ENCODE measurements around the gene CDK4.

Gene CDK4

DNA sequence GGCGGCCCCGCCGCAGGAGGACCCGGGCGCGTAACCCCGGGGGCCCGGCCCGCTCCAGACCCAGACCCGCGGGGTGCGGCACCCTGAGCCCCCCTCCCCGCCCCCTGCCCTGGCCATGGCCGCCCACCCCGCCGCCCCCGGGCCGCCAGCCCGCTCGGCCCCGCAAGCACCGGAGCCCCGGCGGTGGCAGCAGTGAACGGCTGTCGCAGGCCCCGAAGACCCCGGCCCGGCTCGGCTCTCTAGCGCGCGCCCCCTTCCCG lies 3.0 kb upstream of the CDK4 start:
- FAIRE-seq, result no peak

DNA sequence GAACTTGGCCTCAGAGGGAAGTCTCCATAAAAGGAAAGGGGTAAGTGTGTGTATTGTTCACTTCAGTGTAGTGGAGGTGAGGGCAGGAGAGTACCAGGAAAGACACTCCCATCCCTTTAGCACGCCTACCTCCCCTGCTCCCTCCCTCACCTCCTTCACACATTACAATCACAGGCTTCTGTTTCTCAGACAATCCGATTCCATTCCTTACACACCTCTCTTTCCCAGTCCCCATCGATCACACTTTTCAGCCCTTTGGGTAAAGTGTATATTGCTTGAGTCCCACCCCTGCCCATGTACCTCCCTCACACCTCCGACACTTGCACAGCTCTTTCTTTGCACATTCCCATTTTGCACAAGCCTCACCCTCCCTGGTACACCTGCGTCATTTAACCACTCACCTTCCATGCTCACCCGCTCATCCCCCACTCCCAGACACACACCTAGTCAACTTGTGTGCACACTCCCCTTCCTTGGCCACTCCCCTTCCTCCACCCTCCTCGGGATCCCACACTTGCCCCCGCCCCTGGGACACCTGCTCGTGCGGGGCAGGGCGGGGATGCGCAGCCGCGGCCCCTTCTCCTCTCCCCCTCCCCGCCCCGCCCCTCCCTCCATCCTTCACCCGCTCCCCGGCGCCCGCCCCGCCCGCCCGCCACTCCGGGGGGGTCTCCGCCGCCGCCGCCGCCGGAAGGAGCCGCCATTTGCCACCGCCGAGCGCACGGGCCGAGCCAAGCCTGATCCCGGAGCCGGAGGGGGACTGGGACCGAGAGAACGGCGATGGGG lies 2.5 kb upstream of the CDK4 start, which contains the start of gene MARCHF9:
TSS of gene MARCHF9 (plus strand) at position 693 of the 783 bp plus-strand sequence. CDS start 426 bp downstream, outside the sequence.
- FAIRE-seq, result no peak

DNA sequence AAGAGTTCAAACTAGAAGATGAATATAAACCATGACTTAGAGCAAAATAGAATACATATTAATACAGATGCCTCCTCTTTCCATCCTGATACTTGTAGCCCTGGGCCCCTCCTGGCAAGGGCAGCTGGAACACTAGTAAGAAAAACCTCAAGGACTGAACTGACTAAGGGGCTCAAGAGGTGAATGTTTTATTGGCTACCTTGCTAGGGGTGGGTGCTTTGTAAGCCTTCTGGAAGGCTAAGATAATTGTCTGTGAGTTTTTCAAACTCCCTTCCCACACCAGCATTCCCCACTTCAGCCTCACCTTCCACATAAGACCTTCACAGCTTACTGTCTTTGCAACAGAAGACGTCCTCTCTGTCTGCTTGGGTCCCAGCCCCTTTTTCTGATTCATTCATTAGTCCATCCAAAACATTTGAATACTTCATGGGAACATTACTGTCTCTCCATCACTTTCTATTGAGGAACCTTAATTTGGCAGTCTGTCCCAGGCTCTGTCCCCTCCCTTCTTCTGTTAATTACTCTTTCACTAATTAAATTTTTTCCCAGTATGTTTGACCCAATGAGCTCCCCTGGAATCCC lies 1.7 kb upstream of the CDK4 start:
- no peak for FAIRE-seq

DNA sequence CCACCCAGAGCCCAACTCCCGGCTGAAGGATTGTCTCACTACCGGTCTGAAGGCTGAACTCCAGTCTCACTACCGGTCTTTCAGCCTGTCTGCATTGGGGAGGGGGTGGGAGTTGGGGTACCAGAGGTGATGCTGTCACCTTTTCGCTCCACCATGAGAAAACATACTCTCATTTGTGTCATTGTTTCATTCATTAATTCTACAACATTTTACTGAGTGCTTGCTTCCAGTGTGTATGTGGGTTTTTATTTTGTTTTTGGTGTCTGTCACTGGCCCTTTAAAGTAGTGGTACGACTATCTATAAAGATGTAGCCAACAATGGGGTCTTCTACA lies 524 bp upstream of the CDK4 start:
- no peak for FAIRE-seq

DNA sequence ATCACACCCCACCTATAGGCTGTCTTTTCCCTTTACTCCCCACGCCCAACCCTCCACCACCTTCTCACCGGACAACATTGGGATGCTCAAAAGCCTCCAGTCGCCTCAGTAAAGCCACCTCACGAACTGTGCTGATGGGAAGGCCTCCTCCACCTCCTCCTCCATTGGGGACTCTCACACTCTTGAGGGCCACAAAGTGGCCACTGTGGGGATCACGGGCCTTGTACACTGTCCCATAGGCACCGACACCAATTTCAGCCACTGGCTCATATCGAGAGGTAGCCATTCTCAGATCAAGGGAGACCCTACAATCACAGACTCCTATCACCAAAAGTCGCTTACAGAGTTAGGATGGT lies 700 bp downstream of the CDK4 start:
- no peak for FAIRE-seq

DNA sequence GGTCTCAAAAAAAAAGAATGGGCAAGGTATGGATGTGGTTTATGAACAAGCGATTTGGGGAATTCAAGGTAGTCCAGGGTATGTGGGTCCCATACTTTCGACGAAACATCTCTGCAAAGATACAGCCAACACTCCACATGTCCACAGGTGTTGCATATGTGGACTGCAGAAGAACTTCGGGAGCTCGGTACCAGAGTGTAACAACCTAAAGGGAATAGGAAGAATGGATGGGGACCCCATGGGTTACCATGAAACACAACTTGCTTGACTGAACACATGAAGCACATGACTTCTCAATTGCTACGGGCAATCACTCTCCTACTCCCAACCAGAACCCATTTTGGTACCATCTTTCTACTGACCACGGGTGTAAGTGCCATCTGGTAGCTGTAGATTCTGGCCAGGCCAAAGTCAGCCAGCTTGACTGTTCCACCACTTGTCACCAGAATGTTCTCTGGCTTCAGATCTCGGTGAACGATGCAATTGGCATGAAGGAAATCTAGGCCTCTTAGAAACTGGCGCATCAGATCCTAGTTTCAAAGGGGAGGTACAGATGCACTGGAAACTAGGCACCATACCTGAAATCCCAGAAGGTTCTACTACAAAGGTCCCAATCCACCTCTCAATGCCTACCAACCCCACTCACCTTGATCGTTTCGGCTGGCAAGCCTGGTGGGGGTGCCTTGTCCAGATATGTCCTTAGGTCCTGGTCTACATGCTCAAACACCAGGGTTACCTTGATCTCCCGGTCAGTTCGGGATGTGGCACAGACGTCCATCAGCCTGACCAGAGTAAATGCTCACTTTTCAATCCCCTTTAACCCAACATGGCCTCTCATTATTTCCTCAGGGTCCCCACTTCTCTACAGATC lies 1.3 kb downstream of the CDK4 start:
- FAIRE-seq, result no peak

DNA sequence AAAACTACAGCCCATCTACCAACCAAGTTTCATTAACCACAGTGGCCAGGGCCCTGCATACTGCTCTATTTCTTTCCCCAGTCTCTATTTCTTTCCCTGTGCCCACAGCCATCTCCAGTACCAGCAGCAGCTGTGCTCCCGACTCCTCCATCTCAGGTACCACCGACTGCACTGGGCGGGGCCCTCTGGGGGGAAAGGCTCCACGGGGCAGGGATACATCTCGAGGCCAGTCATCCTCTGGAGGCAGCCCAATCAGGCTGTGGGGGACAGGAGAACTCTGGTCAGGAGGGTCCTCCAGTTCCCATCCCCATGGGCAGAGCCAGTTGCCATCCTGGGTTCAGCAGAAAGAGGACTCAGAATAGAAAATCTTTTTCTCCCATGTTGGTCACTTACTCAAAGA lies 3.0 kb downstream of the CDK4 start:
- FAIRE-seq, result no peak

DNA sequence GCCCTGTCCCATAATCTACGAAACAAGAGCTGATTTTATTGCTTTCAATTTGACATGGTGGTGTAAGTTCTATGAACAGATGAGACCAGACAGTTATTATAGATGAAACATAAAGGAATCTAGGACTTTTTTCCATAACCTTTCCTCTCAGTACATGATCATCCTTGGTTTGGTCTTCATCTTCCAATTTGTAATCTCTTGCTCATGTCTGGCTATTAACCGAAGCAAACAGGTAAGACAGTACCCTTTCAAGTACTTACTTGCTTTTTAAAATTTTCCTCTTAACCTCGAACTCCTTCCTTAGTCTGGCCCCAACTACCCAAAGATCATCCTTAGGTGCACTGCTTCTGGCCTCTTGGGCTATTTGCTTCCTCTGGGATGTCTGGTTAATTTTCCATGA lies 6.1 kb downstream of the CDK4 start:
- FAIRE-seq, result no peak

DNA sequence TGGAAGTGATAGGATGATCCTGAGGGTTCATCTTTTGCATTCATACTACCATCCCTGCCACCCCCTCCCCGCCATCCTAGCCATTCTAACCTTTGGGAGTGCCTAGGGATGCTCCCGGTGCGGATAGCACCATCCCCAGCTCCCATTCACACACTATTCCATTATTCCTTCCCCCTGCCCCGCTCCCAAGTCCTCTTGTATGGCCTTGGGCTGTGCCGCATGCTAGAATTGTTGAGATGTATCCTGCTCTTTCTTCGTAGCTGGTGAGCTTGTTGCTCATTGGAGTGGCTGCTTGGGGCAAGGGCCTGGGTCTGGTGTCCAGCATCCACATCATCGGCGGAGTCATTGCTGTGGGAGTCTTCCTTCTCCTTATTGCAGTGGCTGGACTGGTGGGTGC lies 6.6 kb downstream of the CDK4 start:
- no peak for FAIRE-seq

DNA sequence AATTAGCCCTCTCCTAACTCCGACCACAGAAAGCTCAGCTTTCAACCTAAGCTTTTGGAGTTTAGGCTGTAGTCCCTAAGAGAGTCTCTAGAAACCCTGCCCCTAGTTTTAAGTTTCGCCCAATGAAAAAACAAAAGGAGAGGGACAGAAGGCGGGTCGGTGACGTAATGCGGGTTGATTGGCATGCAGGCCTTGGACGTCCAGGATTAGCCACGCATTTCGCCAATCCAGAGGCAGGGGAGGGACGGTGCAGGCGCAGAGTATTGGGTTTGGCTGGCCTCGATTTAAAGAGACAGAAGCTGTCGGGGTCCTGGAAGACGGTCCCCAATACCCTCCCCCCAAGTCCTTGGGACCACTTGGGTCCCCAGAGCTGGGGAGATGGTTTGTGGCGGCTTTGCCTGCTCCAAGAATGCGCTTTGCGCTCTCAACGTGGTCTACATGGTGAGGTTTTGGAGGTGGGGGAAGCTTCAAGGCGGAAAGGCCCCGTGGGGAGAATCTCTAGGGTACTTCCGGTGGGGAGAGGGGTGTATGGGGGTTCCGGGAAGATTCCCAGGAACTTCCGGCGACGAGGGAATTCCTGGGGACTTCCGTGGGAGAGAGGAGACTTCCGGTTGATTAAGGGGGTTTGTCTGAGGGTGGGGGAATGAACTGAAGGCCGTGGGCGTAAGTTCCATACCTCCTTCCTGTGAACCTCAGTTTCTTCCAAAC lies 7.2 kb downstream of the CDK4 start, which contains the start of gene TSPAN31:
TSS of gene TSPAN31 (plus strand) at position 263 of the 708 bp plus-strand sequence. CDS start at position 379, 116 bp downstream.
- peak; percentile 95 for FAIRE-seq

DNA sequence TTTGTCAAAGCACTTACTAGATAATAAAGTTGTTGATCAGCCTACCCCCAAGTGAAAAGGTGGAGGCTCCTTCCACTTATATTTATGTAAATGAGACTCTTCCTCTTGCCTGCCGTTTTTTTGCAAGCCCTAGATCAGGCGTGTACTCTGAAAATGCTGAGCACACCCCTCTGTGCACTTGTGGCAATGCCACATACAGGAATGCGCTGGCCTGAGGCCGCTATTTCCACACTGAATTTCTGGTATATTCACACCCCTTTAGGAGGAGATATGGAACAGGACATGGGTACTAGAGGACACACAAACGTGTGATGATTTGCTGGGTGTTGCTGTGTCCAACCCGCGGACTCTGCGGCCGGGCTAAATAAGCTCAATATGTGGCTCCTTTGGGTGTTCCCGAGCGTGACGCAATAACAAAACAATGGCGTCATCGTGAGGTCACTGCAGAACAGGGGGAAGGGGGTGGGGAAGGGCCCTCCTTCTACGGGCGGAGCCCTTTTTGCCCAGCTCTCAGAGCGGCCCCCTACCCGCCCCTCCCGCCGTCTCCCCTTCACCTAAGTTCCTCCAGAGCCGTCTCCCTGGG lies 7.8 kb downstream of the CDK4 start:
- no peak for FAIRE-seq

DNA sequence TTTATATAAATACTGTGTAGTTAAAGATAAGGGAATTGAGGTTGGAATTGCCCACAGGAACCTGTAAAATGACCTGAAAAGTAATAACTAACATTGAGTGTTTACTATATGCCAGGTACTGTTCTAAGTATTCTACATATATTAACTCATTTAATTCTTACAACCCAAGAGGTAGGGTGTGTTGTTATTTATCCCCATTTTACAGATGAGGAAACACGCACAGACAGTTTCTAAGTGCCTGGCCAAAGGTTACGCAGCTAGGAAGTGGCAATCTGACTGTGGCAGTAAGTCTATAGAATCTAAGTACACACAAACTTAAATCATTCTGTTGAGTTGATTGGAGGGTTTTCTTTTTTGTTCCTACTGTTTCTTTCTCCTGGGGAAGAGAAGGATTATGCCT lies 8.3 kb downstream of the CDK4 start:
- FAIRE-seq, result no peak

DNA sequence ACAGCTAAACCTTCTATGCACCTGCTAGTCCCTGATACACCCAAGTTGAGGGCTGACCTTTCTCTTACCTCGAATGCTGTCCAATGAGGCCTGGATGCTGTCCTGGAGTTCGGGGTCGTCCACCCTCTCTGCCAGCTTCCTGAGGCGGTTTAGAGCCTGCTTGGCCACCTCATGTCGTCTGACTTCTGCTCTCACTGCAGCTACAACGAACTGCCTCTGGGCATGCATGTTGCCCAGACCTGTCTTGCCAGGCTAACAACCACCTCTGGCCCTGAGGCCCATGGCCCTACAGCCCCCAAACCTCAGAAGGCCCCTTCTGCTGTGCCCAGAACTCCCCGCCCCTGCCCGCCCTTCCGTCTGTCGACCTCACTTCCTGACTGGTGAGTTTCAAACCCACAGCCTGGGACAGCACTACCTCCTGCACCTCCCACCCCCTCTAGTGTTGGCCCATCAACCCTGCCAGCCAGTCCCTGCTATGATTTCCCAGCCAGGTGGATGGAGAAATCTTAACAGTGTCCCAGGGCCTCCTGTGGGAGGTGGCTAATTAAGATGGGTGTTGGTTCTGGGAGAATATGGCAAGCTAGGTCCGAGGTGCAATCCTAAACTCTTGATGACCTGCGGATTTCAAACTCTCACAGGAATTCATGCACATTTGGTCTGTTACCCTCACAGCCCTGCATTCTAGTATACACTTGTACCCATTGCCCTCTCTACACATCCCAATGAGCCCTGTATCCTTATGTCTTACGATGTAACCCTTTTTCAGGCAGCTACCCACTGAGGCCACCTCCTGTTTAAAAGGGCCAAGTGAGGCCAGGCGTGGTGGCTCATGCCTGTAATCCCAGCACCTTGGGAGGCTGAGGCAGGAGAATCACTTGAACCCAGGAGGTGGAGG lies 10.0 kb downstream of the CDK4 start:
- no peak for FAIRE-seq

DNA sequence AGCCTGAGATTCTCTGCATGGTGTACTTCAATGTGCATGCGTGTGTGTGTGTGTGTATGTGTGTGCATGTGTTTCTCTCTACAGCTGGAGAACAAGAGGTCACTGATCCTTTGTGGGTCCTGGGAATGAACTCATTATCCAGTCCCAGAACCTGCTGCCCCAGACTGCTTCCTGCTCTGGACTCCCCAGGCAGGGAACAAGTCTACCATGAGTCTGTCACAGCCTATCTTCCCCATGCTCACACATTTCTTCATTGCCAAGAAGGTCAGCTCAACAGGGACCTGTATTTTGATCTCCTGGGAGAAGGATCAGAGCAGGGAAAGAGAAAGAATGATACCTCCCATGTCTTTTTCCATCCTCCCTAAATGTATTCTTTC lies 10.7 kb downstream of the CDK4 start:
- no peak for FAIRE-seq

DNA sequence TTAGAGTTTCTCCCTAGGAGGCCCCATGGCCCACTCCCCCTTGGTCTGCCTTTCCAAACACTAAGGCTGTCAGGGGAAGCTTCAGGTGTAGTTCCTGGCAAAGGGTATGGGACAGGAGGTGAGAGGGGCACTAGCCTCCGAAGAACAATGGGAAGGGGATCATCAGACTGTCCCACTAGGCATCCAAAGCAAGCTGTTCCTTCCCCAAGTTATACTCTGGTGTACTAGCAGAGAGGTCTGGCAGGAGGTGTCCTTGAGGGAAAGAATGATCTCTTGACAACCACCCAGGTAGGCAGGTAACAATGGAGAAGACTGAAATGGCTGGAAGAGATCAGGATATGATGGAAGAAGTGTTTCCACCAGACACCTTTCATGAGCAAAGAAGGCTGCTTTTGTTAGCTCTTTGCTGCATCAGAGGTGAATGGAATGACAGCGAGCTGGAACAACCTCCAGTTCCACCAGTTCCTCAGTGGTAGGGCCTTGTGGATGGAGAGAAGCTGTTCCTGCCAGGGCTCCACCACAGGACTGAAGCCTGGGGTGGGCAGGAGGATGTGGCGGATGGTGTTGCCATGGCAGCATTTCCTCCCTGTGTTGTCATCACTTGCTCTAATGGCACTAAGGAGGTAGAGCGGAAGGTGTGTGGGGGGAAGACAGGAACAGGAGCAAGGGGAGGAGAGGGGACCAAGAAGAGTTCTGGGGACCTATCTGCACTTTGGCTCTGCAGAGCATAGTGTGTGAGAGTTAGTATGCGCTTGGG lies 11.3 kb downstream of the CDK4 start:
- FAIRE-seq, result no peak

DNA sequence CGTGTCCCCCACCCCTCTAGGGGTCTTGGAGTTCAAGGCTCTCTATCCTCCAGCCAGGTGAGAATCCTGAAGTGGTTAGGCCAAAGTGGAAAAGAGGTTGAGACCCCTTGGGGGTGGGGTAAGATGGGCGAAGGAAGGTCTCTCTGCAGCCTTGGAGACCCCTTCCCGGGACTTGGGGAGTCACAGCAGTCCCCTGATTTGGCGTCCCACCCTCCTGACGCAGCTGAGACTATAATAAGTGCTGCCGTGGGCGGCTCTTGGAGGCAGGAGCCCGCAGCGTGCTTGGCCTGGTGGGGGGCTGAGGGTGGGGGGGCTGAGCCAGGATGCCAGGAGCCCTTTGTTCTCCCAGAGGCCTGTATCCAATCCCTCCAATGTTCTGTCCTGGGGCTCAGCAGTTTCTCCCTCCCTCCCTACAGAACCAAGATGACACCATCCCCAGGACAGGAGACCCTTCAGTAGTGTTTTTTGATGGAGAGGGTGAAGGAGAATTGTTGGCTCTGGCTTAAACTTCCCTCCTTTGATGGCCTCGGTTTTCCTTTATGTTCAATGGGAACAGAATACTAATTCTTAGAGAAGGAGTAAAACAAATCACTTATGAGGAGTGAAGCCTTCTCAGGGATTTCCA lies 12.1 kb downstream of the CDK4 start:
- FAIRE-seq, result no peak

DNA sequence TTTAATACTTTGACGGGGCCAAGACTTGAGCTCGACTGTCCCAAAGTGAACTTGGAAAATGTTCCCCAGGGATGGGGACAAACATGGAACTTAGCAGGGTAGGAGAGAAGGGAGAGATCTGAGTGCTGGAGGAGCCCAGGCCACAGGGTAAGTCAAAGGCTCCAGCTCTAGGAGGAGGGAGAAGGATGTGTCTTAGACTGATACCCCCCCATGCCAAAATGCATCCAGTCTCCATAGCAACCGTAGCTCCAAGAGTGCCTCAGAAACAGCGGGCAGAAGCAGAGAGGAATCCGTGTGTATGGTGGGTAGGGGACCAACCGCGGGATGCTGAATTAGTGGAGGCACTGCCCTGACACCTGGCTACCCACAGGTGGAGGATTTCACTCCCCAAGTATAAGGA lies 12.7 kb downstream of the CDK4 start:
- no peak for FAIRE-seq

DNA sequence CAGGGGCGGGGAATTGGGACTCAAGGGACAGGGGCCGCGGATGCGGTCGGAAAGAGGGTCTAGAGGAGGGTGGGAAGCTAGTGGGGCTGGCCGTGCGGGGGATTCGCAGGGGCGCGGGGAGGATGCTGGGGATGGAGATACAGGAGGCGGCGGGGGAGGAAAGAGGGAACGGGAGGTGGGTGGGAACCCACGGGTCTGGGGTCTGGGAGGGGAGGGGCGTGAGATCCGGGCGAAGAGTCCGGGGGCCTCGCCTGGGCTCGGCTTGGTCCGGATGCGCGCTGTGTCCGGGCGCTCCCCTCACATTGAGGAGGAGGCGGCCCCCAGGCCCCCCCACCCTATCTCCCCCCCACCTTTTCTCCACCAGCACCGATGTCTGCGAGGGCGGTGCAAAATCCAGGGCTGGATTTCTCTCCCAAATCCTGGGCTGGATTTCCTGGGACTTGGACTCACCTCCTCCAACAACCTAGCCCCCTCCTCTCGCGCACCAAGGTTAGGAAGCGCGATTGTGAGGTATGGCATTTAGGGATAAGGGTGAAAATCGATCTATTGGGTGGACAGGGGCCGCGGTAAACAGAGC lies 13.4 kb downstream of the CDK4 start, which contains the start of gene AGAP2:
TSS of gene AGAP2 (minus strand) at position 82 of the 577 bp plus-strand sequence. CDS start 496 bp downstream, outside the sequence.
- no peak for FAIRE-seq

DNA sequence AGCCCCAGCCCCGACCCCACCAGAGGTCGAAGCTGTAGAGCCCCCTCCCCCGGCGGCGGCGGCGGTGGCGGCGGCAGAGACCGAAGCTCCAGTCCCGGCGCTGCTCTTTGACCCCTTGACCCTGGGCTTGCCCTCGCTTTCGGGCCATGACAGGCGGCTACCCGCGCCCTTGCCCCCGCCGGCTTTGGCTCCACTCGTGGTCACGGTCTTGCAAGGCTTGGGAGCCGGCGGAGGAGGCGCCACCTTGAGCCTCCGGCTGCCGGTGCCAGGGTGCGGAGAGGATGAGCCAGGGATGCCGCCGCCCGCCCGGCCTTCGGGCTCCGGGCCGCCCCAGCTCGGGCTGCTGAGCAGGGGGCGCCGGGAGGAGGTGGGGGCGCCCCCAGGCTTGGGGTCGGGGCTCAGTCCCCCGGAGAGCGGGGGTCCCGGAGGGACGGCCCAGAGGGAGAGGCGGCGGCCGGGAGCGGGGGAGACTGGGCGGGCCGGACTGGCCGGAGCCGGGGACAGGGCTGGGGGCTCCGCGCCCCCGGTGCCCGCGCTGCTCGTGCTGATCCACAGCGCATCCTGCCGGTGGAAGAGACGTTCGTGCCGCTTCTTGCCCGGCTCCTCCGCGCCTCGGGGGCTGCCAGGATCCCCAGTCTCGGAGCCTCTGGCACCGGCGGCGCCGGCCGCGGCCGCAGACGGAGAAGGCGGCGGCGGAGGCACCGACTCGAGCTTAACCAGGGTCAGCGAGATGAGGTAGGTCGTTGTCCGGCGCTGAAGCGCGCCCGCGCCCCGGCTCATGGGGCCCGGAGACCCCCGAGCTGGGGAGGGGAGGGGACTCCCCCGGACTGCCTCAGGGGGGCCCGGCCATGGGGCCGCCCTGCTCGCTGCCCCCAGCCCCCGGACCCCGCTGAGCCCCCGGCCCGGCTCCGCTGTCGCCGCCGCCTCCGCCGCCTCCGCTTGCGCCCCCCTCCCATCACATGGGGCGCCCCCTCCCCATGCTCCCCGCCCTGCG lies 14.3 kb downstream of the CDK4 start:
- no peak for FAIRE-seq

Measured in G401.6 (cell line).